Osteoblast (primary cell): Measurements from ENCODE around the gene NAT14. TPM values are rescaled to one million over a fixed set of nuclear protein-coding genes. Genes with fewer than 3 reads are reported as not detected.
"Not testable (repeated sequence)": the region's sequence is repeated elsewhere in the genome, so short reads cannot be mapped to it uniquely, and the experiment has no call there.

ENCODE experiments used
- DNase-seq: peaks from one replicate; pipeline ENCODE4 v3.0.0; 2011; ENCODE audit warnings: low spot score, mixed read lengths; ENCODE audit not compliant: insufficient read length; ENCODE audit errors: missing footprints
- H2AFZ ChIP-seq: 2 replicates; pipeline ENCODE4 v1.6.0; 2011; ENCODE audit warnings: mild to moderate bottlenecking, low read length
- H3K27ac ChIP-seq: 2 replicates; pipeline ENCODE4 v1.5.1; 2011; ENCODE audit warnings: mild to moderate bottlenecking, low read depth, low read length, moderate library complexity
- H3K27me3 ChIP-seq: 2 replicates; pipeline ENCODE4 v1.6.0; 2012; ENCODE audit warnings: mild to moderate bottlenecking, control low read depth, inconsistent platforms, low read length, moderate library complexity; ENCODE audit not compliant: insufficient read depth
- H3K36me3 ChIP-seq: 2 replicates; pipeline ENCODE4 v1.5.1; 2011; ENCODE audit warnings: mild to moderate bottlenecking, low read length, control low read depth, moderate library complexity; ENCODE audit not compliant: insufficient read depth
- H3K4me1 ChIP-seq: 2 replicates; pipeline ENCODE4 v1.5.1; 2011; ENCODE audit warnings: mild to moderate bottlenecking, low read length, control low read depth, moderate library complexity; ENCODE audit not compliant: insufficient read depth
- H3K4me2 ChIP-seq: 2 replicates; pipeline ENCODE4 v1.6.0; 2011; ENCODE audit warnings: mild to moderate bottlenecking, low read length; ENCODE audit not compliant: insufficient read depth
- H3K4me3 ChIP-seq: fragments of 200-600 bp; sonication (generic); 3 replicates; pipeline ENCODE4 v1.5.1; 2012; ENCODE audit warnings: mild to moderate bottlenecking, low read length, inconsistent platforms; ENCODE audit not compliant: insufficient read depth
- H3K79me2 ChIP-seq: 2 replicates; pipeline ENCODE4 v1.6.0; 2012; ENCODE audit warnings: mild to moderate bottlenecking, low read length, control low read depth, inconsistent platforms; ENCODE audit not compliant: insufficient read depth
- H3K9me3 ChIP-seq: 2 replicates; pipeline ENCODE4 v1.5.1; 2011; ENCODE audit warnings: low read depth, low read length, control low read depth
- H4K20me1 ChIP-seq: 2 replicates; pipeline ENCODE4 v1.6.0; 2012; ENCODE audit warnings: mild to moderate bottlenecking, low read length, control low read depth; ENCODE audit not compliant: insufficient read depth
- total RNA-seq: library from RNA; depleted of rRNA; stranded (reverse); fragments of >200 nt; gene quantifications from 2 replicates; pipeline ENCODE4 v1.2.3, GENCODE V29; 2012
- TF ChIP-seq, protein P1 (sequence below): IDR thresholded peaks from 2 replicates; pipeline ENCODE4 v1.5.1; 2011; ENCODE audit warnings: mild to moderate bottlenecking, low read depth, low read length, moderate library complexity; ENCODE audit errors: extremely low read depth

The NAT14 gene
- total RNA-seq, 1 donor: 11.2 TPM

DNA sequence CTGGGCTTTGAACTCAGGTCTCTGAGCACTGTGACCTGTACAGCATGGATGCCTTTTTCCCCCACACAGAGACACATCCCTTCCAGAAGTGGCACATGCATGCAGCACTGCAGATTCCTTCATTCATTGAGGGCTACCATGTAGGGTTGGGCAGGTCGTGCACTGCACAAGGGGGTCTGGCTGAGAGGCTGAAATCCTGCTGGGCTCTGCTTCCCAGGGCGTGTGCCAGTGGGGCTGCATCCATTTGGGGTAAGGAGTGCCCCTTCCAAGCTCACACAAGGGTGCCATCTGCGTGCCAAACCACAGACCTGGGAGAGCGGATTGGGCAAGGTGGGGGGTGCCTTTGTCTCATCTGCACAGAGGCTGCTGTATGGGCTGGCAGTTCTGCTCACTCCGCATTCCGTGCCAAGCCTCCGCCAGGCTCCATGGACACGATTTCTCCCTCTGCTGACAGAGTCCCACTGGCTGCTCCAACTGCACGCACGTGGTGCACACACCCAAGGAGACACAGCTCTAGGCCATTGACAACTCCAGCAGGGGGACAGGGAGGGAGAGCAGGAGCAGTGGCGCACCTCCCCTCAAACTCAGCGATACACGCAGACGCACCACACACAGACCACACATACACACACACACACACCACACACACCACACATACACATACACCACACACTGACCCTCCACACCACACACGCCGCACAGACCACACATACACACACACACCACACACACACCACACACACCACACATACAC lies 37.4 kb upstream of the NAT14 start:
- Histone ChIP-seq H3K4me3 (no peak overlapping the region), H4K20me1 (no peaks in the 10 kb centered on the region), H3K4me1 (no peaks in the 10 kb centered on the region), H3K4me2 (no peak overlapping the region), H2AFZ (no peak overlapping the region), H3K79me2 (no peaks in the 10 kb centered on the region), H3K27me3 (peaks cover 72% of the 10 kb centered on the region), H3K9me3 (no peaks in the 10 kb centered on the region), H3K27ac (no peak overlapping the region), H3K36me3 (no peaks in the 10 kb centered on the region)
- DNase-seq: peak; percentile 96
- TF ChIP-seq, protein P1, sequence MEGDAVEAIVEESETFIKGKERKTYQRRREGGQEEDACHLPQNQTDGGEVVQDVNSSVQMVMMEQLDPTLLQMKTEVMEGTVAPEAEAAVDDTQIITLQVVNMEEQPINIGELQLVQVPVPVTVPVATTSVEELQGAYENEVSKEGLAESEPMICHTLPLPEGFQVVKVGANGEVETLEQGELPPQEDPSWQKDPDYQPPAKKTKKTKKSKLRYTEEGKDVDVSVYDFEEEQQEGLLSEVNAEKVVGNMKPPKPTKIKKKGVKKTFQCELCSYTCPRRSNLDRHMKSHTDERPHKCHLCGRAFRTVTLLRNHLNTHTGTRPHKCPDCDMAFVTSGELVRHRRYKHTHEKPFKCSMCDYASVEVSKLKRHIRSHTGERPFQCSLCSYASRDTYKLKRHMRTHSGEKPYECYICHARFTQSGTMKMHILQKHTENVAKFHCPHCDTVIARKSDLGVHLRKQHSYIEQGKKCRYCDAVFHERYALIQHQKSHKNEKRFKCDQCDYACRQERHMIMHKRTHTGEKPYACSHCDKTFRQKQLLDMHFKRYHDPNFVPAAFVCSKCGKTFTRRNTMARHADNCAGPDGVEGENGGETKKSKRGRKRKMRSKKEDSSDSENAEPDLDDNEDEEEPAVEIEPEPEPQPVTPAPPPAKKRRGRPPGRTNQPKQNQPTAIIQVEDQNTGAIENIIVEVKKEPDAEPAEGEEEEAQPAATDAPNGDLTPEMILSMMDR: no peak

DNA sequence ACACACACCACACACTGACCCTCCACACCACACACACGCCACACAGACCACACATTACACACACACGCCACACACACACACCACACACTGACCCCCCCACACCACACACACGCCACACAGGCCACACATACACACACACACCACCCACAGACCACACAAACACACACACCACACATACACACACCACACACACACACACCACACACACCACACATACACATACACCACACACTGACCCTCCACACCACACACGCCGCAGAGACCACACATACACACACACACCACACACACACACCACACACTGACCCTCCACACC lies 36.9 kb upstream of the NAT14 start:
- H4K20me1 ChIP-seq, H3K27ac ChIP-seq, H3K79me2 ChIP-seq, DNase-seq, H3K4me3 ChIP-seq, H3K4me1 ChIP-seq, H3K9me3 ChIP-seq, H2AFZ ChIP-seq, H3K36me3 ChIP-seq, H3K4me2 ChIP-seq: not testable (repeated sequence)
- H3K27me3 ChIP-seq: peaks cover 70% of the 10 kb centered on the region

DNA sequence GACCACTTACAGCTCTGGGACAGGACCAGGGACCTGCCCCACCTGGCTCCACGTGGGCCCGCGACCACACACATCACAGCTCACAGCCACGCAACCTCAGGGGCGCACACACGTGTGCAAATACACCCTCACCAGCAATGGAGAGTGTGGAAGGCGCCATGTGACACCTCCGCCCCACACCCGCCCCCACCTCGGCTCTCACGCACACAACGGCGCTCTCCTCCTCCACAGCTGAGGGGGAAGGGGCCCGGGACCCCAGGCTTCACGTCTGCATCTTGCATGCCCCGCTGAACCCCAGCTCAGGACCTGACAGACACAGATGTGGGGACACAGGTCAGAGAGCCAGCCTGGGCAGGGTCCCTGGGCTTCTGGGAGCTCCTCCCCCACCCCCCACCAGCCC lies 35.5 kb upstream of the NAT14 start:
- no peak overlapping the region for H2AFZ ChIP-seq
- no peaks in the 10 kb centered on the region for H3K36me3 ChIP-seq
- peaks cover 16% of the 10 kb centered on the region for H4K20me1 ChIP-seq
- DNase-seq: no peak
- no peaks in the 10 kb centered on the region for H3K9me3 ChIP-seq
- H3K4me1 ChIP-seq: no peaks in the 10 kb centered on the region
- no peak overlapping the region for H3K4me3 ChIP-seq
- peaks cover 59% of the 10 kb centered on the region for H3K27me3 ChIP-seq
- H3K27ac ChIP-seq: no peak overlapping the region
- no peaks in the 10 kb centered on the region for H3K79me2 ChIP-seq
- TF ChIP-seq, protein P1: no peak
- H3K4me2 ChIP-seq: no peak overlapping the region

DNA sequence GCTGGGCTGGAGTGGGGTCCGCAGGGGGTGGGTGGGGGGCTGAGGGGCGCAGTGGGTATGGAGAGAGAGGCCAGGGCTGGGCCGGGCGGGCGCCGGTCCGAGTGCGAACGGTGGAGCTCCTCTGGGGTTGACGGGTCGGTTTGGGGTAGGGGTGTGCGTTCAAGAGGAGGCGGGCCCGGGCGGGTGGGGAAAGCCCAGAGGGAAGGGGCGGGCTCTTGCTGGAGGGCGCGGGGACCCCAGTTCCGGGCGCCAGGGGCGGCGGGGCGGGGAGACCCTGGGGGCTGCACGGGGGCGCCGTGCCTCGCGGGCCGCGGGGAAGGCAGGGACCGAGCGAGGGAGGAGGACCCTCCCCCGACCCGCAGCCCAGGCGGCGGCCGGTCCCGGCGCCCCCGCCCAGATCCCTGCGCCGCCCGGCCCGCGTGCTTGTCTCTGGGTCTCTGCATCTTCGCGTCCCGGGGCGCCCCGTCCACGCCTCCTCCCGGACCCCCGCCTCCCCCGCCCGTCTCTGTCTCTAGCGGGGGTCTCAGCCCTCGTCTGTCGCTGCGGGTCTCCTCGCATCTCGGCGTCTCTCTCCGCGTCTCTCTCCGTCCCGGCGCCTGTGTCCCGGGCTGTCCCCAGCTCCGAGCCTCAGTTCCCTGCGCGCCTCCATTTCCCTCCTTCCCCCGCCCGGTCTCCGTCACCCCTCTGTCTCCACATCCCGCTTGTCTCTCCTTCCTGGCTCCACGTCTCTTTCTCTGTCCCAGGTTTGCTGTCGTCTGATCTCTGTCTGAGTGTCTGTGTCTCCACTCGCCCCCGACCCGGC lies 33.6 kb upstream of the NAT14 start:
- H3K4me3 ChIP-seq: no peak overlapping the region
- H3K79me2 ChIP-seq: no peaks in the 10 kb centered on the region
- H3K36me3 ChIP-seq: no peaks in the 10 kb centered on the region
- peaks cover 43% of the 10 kb centered on the region for H3K27me3 ChIP-seq
- TF ChIP-seq, protein P1: no peak
- H4K20me1 ChIP-seq: peaks cover 25% of the 10 kb centered on the region
- no peaks in the 10 kb centered on the region for H3K9me3 ChIP-seq
- no peak for DNase-seq
- no peaks in the 10 kb centered on the region for H3K4me1 ChIP-seq
- no peak overlapping the region for H3K4me2 ChIP-seq
- H3K27ac ChIP-seq: no peak overlapping the region
- H2AFZ ChIP-seq: no peak overlapping the region
